HCEC 1CT (cell line): ENCODE measurements around the gene ZNF280A.
A peak's percentile ranks its signal among the peaks of the same experiment; 100 is the strongest.
"Not testable (repeated sequence)": the region's sequence is repeated elsewhere in the genome, so short reads cannot be mapped to it uniquely, and the experiment has no call there.

ENCODE experiments used
- DNase-seq: peaks from one replicate; pipeline ENCODE4 v3.0.0-alpha.2; 2017

ZNF280A gene

GRCh38 chr22:22509912-22510311 is 10.2 kb downstream of the ZNF280A start:
- not testable (repeated sequence) for DNase-seq

GRCh38 chr22:22508274-22509176 is 11.5 kb downstream of the ZNF280A start, which contains the start of gene ZNF280B:
Gene ZNF280B (minus strand): TSS chr22:22508742. CDS start chr22:22489398, 19,344 bp downstream.
- peak; percentile 67 for DNase-seq

GRCh38 chr22:22507743-22508273 is 12.3 kb downstream of the ZNF280A start:
- no peak for DNase-seq

GRCh38 chr22:22506736-22507135 is 13.3 kb downstream of the ZNF280A start:
- DNase-seq, result no peak

- DNase-seq, result no peak
Measured at GRCh38 chr22:22498267-22498666, 21.8 kb downstream of the ZNF280A start.

GRCh38 chr22:22491589-22491988 is 28.5 kb downstream of the ZNF280A start:
- not testable (repeated sequence) for DNase-seq

- no peak for DNase-seq
Measured at GRCh38 chr22:22488736-22489135, 31.3 kb downstream of the ZNF280A start.

- DNase-seq, result no peak
Measured at GRCh38 chr22:22487869-22488597, 32.0 kb downstream of the ZNF280A start.

- DNase-seq, result no peak
Measured at GRCh38 chr22:22487059-22487458, 33.0 kb downstream of the ZNF280A start.

- no peak for DNase-seq
Measured at GRCh38 chr22:22486132-22486899, 33.8 kb downstream of the ZNF280A start.

- DNase-seq, result no peak
Measured at GRCh38 chr22:22485524-22485923, 34.5 kb downstream of the ZNF280A start.

- DNase-seq, result no peak
Measured at GRCh38 chr22:22484023-22484422, 36.0 kb downstream of the ZNF280A start.

- DNase-seq, result no peak
Measured at GRCh38 chr22:22480940-22481339, 39.1 kb downstream of the ZNF280A start.

GRCh38 chr22:22479999-22480532 is 40.0 kb downstream of the ZNF280A start:
- peak; percentile 50 for DNase-seq

GRCh38 chr22:22479116-22479515 is 41.0 kb downstream of the ZNF280A start:
- DNase-seq, result no peak

- DNase-seq, result no peak
Measured at GRCh38 chr22:22478470-22478869, 41.6 kb downstream of the ZNF280A start.

- no peak for DNase-seq
Measured at GRCh38 chr22:22474733-22475132, 45.3 kb downstream of the ZNF280A start.

- DNase-seq, result not testable (repeated sequence)
Measured at GRCh38 chr22:22471104-22471503, 49.0 kb downstream of the ZNF280A start.

GRCh38 chr22:22469527-22469926 is 50.5 kb downstream of the ZNF280A start:
- DNase-seq, result no peak

GRCh38 chr22:22468794-22469469 is 51.1 kb downstream of the ZNF280A start:
- not testable (repeated sequence) for DNase-seq

- no peak for DNase-seq
Measured at GRCh38 chr22:22467112-22467511, 53.0 kb downstream of the ZNF280A start.

- peak; percentile 18 for DNase-seq
Measured at GRCh38 chr22:22465782-22466181, 54.3 kb downstream of the ZNF280A start.
